DMS 273 (cell line): ENCODE results near the gene ADD1.

Source experiments
- DNase-seq: peaks from one replicate; lab custom pipeline; 2025; ENCODE audit not compliant: unreplicated experiment; lab: John Stamatoyannopoulos, UW

Gene ADD1, protein sequence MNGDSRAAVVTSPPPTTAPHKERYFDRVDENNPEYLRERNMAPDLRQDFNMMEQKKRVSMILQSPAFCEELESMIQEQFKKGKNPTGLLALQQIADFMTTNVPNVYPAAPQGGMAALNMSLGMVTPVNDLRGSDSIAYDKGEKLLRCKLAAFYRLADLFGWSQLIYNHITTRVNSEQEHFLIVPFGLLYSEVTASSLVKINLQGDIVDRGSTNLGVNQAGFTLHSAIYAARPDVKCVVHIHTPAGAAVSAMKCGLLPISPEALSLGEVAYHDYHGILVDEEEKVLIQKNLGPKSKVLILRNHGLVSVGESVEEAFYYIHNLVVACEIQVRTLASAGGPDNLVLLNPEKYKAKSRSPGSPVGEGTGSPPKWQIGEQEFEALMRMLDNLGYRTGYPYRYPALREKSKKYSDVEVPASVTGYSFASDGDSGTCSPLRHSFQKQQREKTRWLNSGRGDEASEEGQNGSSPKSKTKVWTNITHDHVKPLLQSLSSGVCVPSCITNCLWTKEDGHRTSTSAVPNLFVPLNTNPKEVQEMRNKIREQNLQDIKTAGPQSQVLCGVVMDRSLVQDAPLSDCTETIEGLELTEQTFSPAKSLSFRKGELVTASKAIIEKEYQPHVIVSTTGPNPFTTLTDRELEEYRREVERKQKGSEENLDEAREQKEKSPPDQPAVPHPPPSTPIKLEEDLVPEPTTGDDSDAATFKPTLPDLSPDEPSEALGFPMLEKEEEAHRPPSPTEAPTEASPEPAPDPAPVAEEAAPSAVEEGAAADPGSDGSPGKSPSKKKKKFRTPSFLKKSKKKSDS

DNA sequence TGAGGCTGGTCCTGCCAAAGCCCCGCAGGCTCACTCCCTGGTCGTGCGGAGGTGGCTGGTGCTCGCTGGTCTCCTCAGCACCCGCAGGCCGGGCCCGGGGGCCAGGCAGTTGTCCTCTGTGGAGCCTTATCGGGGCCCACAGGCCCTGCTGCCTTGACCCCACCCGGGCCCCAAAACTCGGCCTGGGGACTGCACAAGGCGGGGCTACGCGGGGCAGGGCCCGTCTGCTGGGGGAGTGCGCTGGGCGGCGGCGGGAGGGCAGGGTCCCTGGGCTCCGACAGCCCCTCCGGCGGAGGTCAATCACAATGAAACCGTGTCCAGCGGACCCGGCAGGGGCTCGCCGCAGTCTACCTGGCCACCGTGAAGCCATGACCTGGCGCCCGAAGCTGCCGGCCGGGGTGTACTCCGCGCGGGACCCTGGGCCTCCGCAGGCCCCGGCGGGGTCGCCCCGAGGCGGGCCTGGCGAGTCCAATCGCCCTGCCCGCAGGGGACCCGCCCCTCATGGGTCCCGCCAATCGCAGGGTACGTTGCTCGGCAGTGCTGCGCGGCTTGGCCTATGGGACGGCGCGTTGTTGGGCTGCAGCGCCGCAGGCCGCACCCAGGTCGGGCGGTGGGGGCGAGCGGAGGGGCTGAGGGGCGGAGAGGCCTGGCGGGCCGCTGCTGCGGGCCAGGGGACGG, at the start of gene ADD1:
Gene ADD1, plus strand, starts transcription at position 582 of the 678 bp plus-strand sequence. CDS start 32,072 bp downstream, outside the sequence.
- DNase-seq, result peak; percentile 91

DNA sequence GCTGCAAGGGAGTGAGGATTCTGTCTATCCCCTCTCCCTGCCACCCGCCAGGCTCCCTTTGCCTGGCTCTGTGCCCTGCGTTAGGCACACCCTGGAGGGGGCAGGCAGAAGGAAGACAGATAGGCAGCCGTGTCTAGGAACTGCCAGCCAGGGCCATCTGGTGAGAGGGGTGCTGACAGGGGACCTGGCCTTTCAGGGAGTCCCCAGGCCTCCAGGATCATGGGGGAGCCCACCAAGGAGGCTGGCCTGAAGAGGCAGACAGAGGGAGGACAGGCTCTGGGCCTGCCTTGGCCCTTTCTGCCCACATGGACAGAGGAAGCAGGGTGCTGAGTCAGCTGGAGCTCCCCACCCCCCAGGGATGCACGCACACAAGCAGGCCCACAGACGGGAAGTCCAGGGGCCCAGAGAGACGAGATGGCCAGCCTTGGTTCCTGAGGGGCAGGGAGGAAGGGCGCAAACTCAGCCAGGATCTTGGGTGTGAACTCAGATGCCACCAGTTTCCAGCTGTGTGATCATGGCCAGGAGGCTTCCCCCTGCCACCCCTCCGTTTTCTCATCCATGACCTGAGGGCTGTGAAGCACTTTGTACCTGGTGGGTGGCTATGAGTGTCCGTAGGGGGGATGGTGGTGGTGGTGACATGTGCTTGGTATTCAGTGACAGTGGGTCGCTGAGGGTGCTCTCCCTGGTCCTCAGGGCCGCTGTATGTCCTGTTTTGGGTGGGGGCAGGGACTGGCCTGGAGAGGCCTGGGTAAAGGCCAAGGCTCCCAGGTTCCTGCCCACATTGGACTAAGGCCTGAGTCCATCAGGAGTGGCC, 49.0 kb upstream of the ADD1 start:
- DNase-seq, result peak; percentile 89

DNA sequence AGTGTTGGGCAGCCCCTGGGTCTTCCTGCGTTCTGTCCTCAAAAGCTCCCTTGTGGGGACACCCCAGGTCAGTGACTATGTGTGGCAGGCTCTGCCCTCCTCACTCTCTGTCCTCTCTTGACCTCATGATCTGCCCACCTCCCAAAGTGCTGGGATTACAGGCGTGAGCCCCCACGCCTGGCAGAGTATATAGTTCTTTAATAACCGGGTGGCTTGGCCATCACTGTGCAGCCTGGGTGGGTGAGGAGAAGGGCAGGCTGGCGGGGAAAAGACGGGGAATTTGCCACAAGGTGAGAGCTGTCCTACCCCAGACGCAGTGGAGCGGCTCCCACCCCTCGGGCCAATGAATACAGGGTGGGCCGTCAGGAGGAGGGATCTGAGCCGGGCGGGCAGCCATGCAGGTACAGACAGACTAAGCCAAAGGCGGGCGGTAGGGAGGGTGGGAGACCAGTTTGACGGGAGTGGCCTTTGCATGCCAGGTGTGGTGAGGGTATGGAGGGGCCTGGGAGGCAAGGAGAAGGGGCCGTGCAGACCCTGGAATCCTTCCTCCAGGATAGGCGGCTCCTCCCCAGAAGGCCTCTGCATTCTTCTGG, 48.2 kb upstream of the ADD1 start:
- no peak for DNase-seq

DNA sequence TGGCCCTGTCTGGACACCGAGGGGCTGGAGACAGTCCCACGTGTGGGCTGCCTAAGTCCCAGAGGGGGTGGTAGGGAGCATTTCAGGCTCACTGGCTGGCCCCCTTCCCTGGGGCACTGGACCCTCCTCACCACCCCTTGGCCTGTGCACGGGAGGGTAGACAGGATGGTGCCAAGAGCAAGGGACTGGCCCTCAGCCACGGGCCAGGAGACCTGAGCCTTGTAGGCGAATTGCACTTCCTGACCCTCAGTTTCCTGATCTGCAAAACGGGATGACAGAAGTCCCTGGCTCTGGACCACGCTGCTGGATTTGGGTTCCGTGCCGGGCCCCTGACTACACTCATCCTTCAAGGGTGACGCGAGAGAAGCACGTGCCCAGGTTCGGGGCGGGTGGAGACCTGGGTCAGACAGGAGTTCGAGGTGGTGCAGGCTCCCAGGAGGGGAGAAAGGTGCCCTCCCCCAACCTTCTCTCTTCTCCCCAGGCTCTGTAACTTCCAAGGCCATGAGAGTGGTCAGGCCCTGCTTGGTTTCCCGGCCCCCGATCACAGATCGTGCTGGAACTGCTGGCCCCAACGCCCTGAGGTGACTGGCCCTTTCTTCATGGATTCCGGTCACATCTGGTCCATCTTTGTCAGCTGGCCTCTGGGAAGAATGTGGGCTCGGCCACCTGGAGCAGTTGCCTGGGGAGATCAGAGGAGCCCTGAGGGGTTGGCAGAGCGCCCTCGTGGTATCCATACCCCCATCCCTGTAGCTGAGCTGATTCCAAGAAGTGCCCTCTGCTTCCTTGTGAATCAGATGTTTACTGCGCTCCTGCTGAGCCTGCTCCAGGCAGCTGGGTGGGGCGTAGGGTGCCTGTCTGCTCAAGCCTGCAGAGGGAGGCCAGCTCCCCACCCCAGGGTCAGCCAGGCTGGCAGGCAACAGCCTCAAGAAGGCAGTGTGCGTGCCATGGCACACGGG, 47.5 kb upstream of the ADD1 start:
- DNase-seq, result peak; percentile 66

DNA sequence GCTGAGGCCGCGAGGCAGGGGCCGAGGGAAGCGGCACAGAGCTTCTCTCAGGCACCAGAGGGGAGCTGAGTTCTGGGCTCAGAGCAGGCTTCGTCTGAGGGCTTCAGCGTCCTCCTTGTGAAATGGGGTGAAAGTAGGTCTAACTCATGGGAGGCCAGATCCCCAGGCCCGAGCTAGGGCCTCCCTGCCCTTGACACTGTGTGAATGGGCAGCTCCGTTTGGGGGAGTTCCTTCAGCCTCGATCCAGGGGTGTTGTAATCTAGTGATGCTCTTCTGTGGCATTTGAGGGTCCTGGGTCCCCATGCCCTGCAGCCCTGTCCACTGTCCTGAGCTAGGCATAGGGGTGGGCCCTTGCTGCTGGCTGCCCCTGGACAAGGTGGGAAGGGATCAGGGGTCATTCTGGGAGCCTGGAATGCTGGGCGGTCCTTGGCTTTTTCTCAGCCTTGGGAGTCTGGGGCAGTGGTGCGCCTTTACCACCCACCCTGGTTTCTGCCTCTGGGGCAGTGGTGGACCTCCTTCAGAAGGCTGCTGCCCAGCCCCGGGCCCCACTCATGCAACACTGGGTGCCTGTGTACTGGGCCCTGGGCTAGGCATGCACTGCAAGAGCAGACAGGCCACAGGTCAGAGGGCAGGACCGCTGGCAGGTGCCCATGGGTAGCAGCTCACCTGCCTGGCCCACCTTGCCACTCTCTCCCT, 46.6 kb upstream of the ADD1 start:
- DNase-seq, result no peak

DNA sequence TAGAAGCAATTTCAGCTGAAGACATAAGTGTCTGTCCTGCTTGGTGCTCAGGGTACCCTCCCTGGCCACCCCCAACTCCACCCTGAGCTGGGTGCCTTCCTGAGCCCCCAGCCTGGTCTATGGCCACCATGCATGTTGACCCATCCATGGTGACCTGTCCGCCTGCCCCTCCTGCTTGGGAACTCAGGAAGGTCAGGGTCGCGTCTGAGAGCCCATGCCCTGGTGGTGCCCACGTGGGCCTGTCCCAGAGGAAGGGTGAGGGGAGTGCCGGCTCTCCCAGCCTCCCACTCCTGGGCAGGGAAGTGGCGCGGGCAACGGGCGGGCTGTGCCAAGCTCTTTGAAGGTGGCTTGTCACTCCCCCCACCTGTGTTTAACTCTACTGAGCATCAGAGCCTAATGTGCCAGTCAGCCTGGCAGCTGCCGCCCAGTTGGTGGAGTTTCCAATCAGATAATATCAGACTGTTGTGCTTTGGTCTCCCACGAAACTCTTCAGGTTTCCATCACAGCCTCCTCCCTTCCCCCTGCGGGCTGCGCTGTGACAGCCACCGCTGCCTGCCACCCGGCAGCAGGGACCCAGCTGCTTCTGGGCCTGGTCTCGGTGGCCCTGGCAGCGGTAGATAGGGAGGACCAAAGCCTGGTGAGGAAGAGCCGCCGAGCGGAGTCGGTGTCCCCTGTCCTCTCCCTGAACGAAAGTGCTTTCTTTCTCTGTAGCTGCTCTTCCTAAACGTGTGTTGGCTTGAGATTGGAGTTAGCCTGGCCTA, 45.9 kb upstream of the ADD1 start:
- DNase-seq, result peak; percentile 63

DNA sequence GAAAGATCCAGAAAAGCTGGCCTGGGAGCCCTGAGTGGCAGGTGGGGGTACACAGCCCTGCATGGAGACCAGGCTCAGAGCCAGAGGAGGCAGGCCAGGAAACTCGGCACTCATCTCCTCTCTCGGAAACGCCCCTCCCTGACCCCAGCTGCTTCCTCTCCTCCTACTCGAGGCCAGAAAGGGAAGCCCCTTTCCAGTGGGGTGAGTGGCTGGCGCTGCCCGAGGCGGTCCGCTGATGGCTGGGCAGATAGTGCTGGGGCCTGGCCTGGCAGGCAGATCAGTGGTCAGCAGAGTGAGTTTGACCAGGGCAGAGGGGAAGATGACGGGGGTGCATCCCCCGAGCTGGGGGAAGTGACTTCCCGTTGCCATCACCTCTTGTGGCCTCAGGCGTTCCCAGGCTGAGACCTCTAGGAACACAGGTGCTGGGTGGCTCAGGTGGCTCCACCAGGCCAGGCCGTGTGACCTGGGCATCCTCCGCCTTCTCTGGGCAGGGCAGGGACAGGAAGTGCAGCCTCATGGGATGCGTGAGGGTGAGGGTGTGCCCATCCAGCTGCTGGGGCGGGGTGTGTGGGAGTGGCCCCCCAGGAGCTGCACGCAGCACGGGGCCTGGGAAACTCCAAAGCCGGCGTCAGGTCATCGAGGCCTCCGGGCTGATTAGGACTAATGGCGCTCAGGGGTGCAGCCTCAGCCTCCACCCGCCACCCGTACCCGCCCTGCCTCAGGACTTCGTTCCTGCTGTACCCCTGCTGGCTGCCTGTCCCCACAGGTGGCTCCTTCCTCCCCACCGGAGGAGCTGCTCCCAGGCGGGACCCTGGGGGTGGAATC, 45.0 kb upstream of the ADD1 start:
- peak; percentile 85 for DNase-seq

DNA sequence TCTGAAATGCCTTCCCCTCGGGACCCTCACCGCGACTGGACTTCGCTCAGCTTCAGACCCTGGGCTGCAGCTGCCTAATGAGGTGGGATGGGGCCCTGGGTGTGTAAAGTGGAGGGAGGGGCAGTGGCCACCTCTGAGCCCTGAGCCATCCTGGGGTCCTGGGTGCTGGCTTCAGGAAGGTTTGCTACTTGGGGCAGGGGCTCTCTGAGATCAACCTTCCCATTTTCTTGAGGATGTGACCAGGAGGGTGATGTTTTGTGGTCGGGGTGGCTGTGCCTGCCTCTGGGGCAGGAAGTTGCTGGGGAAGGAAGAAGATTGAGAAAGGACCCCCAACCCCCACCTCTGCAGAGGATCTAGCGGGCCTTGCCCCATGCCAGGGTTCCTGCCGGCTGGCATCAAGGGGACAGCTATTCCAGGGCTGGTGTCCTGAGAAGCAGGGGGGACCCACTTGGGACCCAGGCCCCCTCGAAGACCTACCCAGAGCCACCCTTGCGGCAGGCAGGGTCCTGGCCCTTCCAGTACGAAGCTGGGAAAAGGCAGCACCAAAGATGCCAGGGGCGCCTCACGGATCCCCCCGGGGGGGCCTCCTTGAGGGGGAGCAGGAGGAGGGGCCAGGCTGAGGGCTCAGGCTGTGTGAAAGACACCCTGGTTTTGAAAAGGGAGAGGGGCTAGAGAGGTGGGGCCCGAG, 44.3 kb upstream of the ADD1 start:
- DNase-seq, result no peak

DNA sequence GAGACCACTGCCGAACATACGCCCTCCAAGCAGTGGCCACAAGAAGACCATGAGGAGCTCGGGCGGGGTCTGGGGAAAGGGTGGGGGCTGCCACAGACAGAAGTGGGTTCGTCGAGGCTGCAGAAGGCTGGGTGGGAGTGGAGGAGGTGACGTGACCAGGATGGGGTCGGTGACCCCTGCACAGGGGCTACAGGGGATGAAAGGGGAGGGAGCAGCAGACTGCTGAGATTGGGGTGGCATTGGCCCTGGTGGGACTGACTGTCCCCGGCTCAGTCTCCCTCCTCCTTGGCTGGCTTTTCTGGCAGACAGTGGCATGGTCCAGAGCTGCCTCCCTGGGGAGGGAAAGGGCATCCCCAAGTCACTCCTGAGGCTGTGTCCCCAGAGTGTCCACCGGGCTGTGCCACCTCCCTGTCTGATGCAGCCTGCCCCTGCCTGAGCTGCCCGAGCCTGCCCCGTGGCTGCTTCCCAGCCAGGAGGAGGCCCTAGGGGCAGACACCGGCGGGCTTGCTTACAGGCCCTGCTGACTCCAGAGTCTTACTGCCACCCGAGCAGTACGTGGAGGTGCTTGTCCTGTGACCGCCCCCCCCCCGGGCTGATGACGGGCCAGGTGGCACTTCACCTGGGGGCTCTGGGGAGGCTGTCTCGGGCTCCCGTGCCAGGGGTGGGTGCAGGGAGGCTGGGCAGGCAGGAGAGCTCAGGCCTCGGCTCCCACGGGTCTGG, 43.5 kb upstream of the ADD1 start:
- DNase-seq, result no peak

DNA sequence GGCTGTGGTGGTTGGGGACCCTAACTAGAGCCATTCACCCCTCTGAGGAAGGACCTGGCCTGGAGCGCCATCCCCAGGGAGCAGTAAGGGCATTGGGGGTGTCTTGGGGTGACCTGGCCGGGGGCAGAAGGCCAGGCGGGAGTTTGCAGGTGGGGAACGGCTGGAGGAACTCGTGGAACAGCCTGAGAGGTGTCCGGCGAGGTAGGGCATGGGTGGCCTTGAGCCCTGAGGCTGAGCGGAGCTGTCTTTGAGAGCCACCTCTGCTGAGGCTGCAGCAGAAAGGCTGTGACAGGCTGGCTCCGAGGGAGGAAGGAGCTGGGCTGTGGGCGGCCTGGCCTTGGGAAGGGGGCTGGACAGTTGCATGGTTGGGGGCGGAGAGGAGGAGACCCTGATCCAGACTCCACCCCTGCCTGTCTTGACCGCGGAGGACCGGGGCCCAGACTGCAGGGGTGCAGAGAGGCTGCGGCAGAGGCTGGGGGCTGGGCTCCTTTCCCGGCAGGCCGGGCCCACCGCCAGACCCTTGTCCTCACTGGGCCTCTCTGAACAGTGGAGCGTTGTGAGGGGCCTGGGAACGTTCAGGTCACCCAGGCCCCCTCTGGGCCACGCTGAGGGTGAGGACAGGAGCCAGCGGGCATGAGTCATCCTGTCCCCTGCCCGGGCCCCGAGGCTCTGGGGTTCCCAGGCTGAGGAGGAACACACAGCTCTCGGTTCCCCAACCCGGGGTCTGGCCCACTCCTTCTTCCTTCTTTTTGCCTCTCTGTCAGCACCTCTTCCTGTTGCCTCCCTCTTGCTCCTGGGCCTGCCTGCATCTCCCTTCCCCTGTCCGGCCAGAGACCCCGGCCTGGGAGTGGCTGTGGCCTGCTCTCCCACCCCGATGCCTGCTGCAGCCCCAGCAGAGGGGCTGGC, 42.7 kb upstream of the ADD1 start:
- DNase-seq, result no peak

DNA sequence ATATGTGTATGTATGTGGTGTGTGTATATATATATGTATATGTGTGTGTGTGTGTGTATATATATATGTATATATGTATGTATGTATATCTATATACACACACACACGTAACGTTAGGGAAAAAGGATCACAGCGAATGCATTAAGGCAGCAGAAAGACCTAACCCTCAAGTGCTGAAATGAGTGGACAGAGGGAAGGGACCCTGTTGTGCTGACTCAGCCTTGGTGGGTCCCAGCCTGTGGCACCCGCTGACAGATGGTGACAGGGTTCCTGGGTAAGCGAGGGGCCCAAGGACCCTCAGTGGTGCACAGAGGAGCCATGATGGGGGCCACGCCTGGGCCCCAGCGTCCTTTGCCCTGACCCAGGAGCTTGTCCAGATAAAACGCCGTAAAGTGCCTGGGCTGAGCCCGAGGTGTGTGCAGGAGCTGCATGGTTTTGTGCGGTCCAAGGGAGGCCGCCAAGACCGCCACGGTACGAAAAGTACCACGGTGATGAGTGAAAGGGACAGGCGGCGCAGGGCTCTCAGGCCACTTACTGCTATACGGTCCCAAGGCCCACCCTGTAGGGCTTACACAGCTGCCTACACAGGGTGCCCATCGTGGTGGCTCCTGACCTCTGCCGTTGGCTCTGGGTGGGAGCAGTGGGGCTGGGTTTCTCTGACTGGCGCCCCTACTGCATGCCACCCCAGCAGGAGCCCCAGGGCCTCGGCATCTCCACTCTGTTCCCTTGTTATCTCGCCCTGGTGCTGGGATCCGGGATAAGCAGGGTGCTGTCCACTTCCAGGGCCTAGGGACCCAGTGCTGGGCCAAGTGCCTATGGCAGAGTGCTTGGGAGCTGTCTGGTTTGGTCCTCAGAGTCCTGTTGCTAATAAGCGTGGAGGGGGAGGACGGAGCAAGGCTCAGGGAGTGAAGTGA, 40.8 kb upstream of the ADD1 start:
- no peak for DNase-seq

DNA sequence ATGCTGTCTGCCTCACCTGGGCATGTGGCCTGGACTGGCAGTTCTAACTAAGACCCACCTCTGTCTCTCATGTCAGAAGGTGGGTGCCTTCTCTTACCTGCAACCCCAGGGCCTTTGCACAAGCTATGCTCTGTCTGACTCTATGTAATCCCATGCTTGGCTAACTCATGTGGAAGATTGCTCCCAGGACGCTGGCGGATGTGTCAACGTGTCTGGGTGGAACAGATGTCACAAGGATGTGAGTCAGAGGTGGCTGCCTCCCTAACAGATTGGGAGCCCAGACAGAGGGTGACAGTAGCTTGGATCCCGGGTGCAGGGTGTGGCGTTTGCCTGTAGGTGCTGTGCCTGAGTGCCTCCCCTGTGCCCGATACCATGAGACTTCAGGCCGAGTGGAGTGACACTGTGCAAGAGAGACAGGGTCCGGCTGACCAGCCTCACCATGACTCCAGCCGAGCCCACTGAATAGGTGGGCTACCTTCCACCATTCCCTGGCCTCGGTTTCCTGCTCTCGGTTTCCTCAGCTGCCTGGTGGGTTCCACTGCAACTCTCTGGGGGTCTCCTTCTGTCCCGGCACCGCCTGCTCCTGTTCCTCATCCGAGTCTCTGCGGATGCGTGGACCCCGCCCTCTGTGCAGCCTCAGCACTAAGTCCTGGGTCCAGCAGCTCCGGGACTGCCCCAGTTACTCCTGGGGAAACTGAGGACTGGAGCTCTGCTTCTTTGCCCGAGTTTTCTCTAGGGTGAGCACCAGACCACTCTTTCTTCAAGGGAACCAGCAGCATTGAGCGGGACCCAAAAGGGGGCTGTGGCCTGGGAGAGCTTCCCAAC, 39.8 kb upstream of the ADD1 start:
- peak; percentile 55 for DNase-seq

DNA sequence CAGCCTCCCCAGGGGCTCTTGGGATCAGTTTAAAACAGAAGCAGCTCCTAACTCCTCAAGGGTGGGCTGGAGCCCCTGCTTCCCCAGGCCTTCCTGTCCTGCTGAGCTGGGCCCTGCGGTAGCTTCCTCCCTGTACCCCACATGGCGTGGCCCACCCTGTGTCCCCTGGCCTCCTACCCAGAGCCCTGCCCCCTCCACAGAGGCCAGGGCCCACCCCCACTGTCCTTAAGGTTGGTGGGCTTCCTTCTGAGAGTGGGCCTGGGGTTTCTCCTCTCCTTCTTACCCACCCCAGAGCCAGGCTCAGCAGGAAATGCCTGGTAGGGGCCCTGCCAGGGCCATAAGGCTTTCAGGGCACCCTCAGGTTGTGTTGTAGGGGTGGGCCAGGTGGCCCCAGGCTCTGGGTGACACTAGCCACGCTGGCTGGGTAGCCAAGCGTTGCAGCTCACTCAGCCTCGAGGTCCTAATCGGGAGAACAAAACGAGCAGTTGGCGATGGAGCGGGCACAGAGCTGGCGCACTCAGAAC, 39.1 kb upstream of the ADD1 start:
- no peak for DNase-seq
